WERI-Rb-1 (cell line): Measurements from ENCODE around the gene ELOVL2.

Experiments
- DNase-seq: peaks from one replicate; pipeline ENCODE4 v3.0.0-alpha.2; 2020
- H3K27ac ChIP-seq: fragments of 250-450 bp; sonication (Bioruptor Pico); 2 replicates; pipeline ENCODE4 v1.5.1; 2020; ENCODE audit warnings: mild to moderate bottlenecking, moderate library complexity
- H3K27me3 ChIP-seq: fragments of 250-450 bp; sonication (Bioruptor Pico); 2 replicates; pipeline ENCODE4 v1.5.1; 2021; ENCODE audit warnings: mild to moderate bottlenecking, low read depth, moderate library complexity; ENCODE audit not compliant: insufficient read depth, severe bottlenecking
- H3K36me3 ChIP-seq: fragments of 250-450 bp; sonication (Bioruptor Pico); 2 replicates; pipeline ENCODE4 v1.5.1; 2020; ENCODE audit warnings: mild to moderate bottlenecking, moderate library complexity
- H3K4me3 ChIP-seq: 2 replicates; pipeline ENCODE4 v1.5.1; 2011; ENCODE audit warnings: low read depth, mild to moderate bottlenecking, control low read depth, low read length
- H3K9me3 ChIP-seq: fragments of 250-450 bp; sonication (Bioruptor Pico); 2 replicates; pipeline ENCODE4 v1.5.1; 2021; ENCODE audit warnings: mild to moderate bottlenecking, moderate library complexity; ENCODE audit not compliant: severe bottlenecking
- CTCF ChIP-seq: IDR thresholded peaks from 2 replicates; pipeline ENCODE4 v1.5.1; 2011; ENCODE audit warnings: low read depth, mild to moderate bottlenecking, control low read depth, inconsistent platforms, low read length

ELOVL2 gene

GRCh38 chr6:11072101-11072500 lies 28.0 kb upstream of the ELOVL2 start:
- no peak overlapping the region for H3K27ac ChIP-seq
- H3K27me3 ChIP-seq, result no peaks in the 10 kb centered on the region
- no peak for DNase-seq
- no peaks in the 10 kb centered on the region for H3K9me3 ChIP-seq
- H3K36me3 ChIP-seq, result no peaks in the 10 kb centered on the region
- no peak overlapping the region for H3K4me3 ChIP-seq
- TF ChIP-seq CTCF, result no peak

DNA sequence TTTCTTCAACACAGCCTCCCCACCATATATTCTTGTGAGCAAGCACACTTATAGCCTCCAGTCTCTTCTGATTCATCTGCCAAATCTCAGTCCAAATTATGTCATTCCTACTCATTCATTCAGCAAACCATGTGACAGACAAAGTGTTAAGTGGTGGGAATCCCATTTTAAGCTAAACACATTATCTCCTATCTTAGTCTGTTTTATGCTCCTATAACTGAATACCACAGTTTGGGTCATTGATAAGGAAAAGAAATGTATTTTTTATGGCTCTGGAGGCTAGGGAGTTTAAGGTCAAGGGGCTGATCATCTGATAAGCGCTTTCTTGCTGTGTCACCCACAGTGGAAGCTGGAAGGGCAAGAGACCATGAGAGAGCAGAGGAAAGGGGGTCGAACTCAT lies 25.7 kb upstream of the ELOVL2 start:
- no peak for TF ChIP-seq CTCF
- DNase-seq, result no peak
- no peaks in the 10 kb centered on the region for H3K27me3 ChIP-seq

GRCh38 chr6:11067348-11067747 lies 23.2 kb upstream of the ELOVL2 start:
- Histone ChIP-seq H3K27ac (no peak overlapping the region), H3K9me3 (no peaks in the 10 kb centered on the region), H3K27me3 (no peaks in the 10 kb centered on the region), H3K36me3 (no peaks in the 10 kb centered on the region), H3K4me3 (no peak overlapping the region)
- TF ChIP-seq CTCF, result no peak
- no peak for DNase-seq

More for the DNA sequence above, 25.7 kb upstream of the ELOVL2 start:
- no peak overlapping the region for H3K27ac ChIP-seq
- no peak overlapping the region for H3K4me3 ChIP-seq
- no peaks in the 10 kb centered on the region for H3K36me3 ChIP-seq
- H3K9me3 ChIP-seq, result no peaks in the 10 kb centered on the region

DNA sequence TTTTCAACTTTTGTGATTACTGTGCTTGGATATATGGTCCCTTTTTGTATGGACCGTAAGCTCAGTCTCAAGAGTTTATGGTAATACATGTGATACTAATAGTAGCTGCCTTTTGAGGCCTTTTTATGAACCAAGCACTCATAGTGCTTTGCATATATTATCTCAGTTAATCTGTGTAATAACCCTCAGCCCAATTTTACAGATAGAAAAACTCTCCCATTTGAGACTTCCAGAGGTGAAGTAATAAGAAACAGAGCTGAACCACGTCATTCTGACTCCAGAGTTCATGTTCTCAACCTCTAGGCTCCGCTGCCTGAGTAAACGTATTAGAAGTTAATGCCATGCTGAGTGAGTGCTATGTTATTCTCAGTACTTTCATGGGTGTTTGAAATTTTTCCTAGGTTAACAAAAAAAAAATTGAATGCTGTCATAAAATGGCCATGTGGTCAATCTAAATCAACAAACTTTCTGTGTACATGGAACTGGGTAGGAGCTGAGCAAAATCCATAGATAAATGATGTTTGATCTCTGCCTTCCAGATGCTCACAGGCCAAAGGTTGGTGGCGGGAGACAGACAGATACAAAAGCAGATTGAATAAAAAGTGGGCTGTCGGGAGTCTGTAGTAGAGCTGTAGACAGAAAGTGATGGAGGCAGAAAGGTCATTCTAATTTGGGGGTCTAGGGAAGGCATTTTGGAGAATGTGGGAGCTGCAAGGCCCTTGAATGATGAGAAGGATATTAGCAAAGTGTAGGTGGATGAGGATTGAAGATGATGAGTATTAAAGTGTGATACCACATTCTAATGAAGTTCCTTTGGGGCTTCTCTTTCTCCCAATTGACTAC lies 22.6 kb upstream of the ELOVL2 start:
- Histone ChIP-seq H3K27me3 (no peaks in the 10 kb centered on the region), H3K27ac (no peak overlapping the region), H3K36me3 (no peaks in the 10 kb centered on the region), H3K4me3 (no peak overlapping the region), H3K9me3 (no peaks in the 10 kb centered on the region)
- TF ChIP-seq CTCF, result no peak
- DNase-seq, result no peak

DNA sequence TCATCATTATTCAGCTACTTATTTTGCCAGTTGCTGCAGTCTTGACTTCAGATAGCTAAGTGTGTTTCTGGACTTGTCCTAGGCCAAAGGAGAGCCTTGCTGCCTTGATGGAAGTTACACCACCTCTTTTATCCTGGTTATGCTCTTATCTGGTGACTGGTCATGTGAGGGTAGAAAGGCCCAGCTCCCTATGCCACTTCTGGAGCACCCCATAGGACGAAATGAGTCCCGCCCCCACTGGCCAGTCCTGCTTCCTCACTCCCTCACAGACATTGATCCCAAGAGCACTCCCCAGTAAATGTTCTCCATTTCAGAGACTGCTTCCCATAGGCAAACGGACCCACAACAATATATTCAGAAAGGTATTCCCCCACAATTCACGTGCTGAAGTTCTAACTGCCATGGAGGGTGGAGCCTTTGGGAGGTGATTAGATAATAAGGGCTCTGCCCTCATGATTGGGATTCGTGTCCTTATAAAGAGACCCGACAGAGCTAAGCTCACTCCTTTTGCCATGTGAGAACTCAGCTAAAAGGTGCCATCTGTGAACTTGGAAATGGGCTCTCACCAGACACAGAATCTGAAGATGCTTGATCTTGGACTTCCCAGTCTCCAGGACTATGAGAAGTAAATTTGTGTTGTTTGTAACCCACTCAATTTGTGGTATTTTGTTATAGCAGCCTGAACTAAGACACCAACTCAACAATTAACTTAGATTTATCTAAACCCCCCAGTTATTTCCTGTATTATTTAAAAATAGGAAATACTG lies 21.5 kb upstream of the ELOVL2 start:
- Histone ChIP-seq H3K36me3 (no peaks in the 10 kb centered on the region), H3K4me3 (no peak overlapping the region), H3K9me3 (no peaks in the 10 kb centered on the region), H3K27me3 (no peaks in the 10 kb centered on the region), H3K27ac (peak overlapping the region; percentile 29)
- DNase-seq, result peak; percentile 40
- TF ChIP-seq CTCF, result no peak
